ENCODE measurements around the gene CD4.

The CD4 gene

DNA sequence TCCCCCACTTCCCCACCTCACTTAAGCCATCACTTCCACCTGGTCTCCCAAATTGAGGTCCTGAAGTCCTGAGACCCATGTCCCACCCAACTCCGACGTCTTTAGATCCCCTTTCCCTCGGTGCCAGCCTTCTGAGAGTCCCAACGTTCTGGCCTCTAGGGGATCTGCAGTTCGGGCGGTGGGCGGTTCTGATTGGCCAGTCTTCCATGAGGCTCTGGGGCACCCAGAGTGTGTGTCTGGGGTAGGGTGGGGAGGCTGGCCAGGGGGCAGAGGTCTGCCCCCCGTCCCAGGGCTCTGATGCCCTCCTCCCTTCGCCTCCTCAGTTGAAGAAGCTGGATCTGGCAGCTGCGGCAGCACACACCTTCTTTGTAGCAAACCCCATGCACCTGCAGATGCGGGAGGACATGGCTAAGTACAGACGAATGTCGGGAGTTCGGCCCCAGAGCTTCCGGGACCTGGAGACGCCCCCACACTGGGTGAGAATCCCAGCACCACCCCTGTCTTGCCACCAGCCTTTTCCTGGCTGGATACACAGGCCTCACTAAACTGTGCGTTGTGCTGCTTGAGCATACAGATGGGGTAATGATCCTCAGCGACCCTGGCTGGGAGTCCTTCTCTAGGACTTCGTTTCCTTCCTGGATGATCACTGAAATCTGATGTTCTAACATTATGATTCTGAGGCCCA, 40.4 kb downstream of the CD4 start:
- DNase-seq = no peak

DNA sequence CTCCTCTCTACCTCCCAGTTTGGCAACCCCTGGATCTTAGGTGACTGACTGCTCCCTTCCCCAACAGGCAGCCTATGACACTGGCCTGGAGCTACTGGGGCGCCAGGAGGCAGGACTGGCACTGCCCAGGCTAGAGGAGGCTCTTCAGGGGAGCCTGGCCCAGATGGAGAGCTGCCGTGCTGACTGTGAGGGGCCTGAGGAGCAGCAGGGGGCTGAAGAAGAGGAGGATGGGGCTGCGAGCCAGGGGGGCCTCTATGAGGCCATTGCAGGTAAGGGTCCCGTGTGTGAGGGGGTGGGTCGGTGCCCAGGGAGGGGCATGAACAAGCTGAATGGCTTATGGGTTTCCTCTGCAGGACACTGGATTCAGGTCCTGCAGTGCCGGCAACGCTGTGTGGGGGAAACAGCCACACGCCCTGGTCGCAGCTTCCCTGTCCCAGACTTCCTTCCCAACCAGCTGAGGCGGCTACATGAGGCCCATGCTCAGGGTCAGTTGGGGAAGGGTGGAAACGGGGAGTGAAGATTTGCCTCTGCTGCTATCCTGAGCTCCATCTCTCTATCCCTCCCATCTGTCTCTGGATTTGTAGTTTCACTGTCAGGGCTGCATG, 41.1 kb downstream of the CD4 start:
- DNase-seq = no peak

DNA sequence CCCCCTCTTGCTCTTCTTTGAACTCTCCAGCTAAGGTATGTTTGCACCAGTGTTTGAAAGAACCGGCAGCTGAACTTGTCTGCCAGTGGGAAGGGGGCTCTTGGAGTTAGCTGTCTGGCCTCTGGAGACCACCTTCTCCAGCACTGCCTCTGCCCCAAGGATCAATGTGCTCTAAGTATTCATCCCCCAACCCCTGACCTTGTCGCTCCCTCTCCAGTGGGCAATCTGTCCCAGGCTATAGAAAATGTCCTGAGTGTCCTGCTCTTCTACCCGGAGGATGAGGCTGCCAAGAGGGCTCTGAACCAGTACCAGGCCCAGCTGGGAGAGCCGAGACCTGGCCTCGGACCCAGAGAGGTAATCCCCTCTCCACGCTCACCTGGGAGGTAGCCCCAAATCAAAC, 41.7 kb downstream of the CD4 start:
- no peak for DNase-seq

DNA sequence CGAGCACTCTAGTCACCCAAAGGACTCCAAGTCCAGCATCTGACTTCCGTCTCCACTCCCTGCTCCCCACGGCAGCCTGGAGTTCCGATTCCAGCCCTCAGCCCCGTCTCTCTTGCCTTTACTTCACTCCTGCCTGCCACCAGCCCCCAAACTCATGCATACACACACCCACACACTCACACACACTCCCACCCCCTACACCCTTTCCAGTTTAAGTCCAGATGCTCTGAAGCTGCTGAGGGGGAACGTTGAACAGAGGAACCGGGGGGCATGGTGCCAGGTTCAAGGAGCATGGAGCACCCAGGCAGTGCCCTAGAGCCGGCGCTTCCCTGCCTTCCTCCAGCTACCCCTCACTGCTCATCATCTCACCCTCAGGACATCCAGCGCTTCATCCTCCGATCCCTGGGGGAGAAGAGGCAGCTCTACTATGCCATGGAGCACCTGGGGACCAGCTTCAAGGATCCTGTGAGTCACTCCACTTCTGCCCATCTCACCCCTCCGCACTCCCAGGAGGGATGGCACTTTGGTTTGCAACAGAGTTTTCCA, 42.2 kb downstream of the CD4 start:
- no peak for DNase-seq

DNA sequence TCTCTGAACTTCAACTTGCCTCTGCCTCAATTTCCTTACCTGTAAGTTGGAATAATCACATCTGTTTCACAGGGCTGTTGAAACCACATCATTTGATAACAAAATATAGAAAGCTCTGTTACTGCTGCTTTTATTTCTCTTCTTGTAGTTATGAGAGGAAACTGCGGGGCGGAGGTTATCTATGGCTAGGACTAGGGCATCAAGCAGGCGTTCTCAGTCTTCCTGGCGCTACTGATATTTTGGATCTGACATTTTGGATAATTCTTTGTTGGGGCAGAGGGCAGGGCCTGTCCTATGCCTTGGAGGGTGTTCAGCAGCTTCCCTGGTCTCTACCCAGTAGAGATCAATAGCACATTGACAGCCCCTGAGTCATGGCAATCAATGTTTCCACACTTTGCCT, 42.8 kb downstream of the CD4 start:
- no peak for DNase-seq

DNA sequence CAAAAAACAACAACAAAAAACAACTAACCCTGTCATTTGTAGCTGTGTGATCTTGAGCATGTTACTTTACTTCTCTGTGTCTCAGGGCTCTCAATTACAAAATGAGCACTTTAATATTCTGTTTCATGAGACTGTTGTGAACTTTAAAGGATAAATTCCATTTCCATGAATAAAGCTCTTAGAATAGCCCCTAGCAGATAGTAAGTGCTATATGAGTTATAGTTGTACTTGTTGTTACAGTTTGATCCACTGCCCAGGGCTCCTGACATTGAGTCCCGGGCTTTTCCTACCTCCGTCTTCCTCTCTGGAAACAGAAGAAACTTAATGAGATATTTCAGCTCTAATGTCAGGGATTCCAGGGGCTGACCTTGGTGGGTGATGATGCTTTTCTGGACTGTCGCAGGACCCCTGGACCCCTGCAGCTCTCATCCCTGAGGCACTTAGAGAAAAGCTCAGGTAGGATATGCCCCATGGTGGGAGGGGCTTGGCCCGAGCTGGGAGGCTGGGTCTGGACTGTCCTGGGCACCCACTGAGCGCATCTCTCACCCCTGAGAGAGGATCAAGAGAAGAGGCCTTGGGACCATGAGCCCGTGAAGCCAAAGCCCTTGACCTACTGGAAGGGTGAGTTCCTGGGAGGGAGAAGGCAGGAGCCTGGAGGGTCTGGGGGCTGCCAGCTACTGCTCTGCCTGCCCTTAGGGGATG, 44.0 kb downstream of the CD4 start:
- DNase-seq = no peak

DNA sequence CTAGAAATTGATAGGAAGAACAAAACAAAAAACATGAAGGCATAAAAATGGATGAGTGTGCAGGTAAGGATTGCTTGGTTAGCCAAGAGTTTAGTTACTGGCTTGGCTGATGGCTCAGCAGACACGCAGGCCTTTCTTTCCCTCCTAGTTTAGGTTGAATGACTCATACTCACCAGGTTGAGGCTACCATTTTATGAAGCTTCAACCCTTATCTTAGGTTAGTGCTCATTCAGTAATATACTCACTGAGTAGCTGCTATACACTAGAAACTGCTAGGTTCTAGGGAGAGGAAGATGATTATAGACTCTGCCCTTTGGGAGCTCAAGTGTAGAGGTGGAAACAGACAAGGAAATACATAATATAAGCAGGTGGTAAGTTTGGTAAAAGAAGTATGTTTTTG, 44.9 kb downstream of the CD4 start:
- DNase-seq = no peak

DNA sequence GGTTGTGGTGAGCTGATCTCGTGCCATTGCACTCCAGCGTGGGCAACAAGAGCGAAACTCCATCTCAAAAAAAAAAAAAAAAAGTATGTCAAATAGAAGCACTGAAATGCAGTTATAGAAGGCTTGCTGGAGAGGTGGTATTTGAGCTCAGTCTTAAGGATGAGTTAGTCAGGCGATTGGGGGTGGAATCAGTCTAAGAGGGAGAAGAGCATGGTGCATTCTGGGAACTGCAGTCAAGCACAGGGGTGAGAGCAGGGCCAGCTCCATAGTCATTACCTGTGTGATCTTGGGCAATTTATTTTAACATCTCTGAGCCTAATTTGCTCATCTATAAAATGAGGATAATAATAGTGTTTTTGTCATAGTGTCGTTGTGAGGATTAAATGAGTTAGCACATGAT, 45.5 kb downstream of the CD4 start:
- no peak for DNase-seq

DNA sequence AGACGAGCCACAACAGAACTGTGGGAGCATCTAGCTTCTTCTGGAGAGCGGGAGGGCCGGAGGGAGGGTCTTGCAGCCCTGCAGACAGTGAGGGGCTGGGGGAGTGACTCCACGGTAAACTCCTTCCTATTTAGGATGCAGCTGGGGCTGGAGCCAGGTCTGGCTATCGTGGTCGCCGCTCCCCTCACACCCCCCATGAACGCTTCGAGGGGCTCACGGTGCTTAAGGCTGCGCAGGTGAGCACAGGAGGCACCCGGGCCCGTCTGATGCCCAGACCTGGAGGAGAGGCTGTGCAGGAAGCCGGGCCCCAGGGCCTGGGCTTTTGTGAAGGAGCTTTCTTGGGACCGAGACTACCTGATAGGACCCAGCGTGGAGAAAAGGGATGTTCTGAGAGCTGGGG, 47.5 kb downstream of the CD4 start:
- no peak for DNase-seq

DNA sequence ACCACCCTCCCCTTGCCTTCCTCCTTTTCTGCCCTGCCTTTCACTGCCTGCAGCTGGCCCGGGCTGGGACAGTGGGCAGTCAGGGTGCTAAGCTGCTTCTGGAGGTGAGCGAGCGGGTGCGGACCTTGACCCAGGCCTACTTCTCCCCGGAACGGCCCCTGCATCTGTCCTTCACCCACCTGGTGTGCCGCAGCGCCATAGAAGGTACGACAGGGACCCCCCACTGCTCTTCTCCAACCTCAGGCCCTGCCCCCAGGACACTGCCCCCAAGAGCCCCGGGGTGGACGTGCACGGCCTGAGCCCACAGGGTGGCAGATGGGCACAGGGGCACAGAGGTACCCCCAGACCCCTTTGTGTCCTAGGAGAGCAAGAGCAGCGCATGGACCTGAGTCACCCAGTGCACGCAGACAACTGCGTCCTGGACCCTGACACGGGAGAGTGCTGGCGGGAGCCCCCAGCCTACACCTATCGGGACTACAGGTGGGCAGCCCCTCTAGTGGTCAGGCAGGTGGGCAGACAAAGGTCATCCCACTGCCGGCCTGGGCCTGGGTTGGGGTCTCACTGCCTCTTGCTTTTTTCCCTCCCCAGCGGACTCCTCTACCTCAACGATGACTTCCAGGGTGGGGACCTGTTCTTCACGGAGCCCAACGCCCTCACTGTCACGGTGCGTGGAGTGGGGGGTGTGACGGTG, 48.2 kb downstream of the CD4 start:
- DNase-seq = no peak

DNA sequence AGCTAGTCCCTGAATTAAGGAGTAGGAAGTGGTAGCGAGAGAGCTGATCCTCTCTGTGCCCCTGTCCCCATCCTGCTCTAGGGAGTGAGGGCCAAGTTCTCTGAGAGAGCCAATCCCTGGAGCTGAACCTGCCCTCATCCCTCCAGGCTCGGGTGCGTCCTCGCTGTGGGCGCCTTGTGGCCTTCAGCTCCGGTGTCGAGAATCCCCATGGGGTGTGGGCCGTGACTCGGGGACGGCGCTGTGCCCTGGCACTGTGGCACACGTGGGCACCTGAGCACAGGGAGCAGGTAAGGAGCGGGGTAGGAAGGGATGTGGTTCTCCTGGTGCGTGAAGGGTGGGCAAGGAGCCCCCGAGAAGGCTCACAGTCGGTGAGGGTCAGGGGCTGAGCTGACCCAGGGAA, 49.5 kb downstream of the CD4 start:
- DNase-seq = no peak

DNA sequence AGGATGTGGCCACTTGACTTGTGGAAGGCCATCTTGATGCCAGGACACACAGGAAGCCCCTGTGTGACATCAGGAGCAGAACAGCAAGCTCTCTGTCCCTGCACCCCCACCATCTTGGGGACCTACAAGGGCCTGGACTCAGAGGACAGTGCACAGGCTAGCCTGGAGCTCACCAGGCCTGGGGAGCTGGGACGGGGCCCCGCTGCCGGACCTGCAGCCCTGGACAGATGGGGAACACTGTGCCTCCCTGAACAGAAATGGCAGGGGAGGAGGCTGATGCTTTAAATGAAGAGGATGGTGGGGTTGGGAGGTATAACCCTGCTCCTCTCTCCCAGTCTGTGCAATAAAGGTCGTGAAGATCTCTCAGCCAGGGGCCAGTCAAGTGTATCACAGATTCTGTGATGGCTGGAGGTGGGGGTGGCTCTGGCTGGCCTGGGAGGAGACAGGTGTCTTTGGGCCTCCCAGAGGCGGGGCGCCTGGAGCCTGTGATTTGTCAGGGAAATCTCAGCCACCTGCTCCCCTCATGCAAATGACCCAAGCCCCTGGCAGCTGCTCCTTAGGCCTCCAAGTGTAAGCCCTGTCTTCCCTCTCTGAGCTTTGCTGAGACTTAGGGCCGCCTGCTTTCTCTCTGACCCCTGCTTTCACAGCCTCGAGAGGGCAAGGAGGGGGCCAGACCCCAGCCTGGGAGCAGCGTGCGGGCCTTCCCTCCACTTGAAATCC, 50.3 kb downstream of the CD4 start:
- no peak for DNase-seq

DNA sequence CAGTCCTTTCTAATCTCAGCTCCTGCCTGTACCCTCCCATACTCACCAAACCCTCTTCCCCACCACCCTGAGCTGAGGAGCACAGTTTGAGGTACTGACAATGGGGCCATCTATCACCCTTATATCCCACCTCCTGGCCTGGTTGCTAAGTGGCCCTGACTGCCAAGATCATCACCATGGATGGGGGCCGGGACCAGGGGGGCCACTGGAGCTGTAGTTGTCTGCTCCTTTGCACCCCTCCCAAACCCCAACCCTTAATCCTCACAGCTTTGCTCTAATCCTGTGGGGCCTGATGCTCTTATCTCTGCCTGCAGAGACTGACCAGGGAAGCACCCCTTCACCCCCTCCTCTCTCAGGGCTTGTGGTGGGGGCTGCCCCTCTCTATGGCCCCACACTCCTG, 51.0 kb downstream of the CD4 start:
- DNase-seq = no peak

DNA sequence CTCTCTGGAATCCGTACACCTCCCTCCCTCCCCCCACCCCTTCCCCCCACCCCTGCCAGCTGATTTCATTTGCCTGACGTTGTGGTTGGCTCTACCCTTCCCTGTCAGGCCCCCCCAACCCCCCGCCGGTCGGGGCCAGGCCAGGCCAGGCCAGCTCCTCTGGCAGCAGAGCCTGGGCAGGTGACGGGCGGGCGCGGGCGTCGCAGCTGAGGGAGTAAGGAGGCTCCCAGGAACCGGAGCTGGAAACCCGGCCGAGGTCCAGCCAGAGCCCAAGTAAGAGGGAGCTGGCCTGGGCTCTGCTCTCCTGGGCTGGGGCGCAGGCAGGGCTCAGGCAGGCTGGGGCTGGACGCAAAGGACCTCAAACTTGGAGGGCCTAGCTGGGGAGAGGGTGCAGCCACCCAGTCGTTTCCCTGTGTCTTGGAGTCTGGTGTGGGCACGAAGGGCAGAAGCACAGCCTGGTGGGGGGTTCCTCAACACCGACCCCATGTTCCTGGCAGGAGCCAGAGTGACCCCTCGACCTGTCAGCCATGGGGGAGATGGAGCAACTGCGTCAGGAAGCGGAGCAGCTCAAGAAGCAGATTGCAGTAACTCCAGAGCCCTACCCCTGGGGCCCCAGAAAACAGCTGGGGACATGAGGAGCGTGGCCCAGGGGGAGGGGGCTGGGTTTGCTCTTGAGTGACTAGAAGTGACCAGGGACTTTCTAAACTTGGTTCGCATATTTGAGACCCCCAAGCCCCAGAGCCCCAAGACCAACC, 51.6 kb downstream of the CD4 start, which contains the start of gene GNB3:
Gene GNB3, plus strand, starts transcription at position 165 of the 755 bp plus-strand sequence. Its CDS starts 363 bp downstream, at position 528.
- DNase-seq = no peak

DNA sequence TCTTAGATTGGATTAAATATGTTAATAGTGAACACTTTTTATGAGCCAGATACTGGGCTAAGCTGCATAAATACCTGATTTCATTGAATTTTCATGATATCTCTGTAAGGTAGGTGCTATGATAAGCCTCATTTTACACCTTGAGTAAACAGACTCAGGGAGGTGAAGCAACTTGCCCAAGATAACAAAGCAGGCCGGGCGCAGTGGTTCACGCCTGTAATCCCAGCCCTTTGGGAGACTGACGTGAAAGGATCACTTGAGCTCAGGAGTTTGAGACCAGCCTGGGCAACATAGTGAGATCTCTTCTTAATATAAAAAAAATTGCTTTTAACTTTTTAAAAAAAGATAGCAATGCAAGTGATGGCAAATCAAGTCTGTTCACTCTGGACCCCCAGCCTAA, 52.7 kb downstream of the CD4 start:
- no peak for DNase-seq

DNA sequence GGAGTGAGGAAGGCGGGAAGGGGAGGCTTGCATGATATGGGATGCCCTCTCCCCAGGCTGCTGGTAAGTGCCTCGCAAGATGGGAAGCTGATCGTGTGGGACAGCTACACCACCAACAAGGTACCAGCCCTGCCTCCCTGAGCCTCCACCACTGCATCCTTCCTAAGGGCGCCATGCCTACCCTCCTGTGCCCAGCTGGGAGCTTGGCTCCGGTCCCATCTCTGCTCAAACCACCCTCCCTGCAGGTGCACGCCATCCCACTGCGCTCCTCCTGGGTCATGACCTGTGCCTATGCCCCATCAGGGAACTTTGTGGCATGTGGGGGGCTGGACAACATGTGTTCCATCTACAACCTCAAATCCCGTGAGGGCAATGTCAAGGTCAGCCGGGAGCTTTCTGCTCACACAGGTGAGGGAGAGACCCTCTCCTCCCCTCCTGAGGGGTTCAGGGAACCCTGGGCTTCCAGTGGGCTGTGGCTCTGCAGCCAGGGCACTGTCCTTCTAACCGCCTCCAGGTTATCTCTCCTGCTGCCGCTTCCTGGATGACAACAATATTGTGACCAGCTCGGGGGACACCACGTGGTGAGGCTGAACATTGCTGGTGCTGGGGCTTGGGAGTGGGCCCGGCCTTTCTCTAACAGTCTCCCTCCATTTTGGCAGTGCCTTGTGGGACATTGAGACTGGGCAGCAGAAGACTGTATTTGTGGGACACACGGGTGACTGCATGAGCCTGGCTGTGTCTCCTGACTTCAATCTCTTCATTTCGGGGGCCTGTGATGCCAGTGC, 54.0 kb downstream of the CD4 start:
- no peak for DNase-seq

DNA sequence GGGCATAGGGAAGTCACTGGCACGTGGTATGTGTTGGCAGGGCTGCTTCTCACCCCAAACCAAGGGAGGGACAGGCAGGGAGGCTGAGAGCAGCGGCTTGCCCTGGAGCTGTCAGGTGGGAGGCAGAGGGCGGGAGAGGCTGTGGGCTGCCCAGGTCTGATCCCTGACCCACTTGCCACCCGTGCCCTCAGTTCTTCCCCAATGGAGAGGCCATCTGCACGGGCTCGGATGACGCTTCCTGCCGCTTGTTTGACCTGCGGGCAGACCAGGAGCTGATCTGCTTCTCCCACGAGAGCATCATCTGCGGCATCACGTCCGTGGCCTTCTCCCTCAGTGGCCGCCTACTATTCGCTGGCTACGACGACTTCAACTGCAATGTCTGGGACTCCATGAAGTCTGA, 56.1 kb downstream of the CD4 start:
- DNase-seq = no peak

DNA sequence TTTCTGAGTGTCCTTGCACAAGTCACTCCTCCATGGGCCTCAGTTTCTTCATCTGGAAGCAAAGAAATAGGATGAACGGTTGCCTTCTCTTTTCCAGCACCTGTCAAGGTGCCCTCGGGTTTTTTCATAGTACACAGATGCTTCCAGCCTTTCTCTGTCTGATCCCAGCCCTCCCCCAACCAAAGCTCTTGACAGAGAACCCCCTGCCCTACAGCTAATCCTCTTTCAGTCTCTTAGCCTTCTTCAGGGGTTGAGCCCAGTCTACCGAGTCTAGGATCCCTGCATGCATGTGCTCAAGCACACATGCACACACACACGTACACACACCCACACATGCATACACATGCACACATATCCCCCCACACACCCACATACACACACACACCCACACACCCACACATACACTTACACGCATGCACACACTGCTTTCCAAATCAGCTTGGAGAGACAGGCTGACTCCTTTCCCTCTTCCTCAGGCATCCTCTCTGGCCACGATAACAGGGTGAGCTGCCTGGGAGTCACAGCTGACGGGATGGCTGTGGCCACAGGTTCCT, 57.1 kb downstream of the CD4 start:
- no peak for DNase-seq

DNA sequence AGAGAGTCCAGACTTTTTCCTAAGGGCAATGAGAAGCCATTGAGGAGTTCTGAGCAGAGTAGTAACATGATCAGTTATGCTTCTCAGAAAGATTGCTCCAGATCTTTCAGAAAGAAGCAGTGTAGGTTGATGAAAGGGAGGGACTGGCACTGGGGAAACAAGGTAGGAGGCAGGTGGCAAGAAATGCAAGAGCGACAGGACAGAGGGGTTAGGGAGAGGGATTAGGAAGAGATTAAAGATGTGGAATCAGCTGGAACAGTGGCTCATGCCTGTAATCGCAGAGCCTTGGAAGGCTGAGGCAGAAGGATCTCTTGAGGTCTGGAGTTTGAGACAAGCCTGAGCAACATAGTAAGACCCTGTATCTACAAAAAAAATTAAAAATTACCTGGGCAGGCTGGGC, 58.3 kb downstream of the CD4 start:
- DNase-seq = no peak

DNA sequence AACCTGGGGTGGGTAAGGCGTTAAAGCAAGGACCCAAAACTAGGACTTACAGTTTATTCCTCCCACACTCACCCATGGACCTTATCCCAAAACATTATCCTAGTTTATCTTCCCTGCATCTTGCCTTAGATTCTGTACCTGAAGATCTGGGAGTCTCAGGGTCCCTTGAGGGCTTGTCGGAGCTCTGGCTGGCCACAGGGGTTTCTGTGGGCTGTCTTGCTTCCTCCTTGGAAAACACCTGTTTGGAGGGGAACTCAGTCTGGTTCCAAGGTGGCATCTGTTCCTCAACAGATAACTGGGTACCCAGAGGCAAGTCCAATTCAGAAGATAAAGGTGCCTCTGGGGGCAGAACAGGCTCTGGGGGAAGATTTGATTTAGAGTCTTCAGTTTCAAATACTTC, 60.1 kb downstream of the CD4 start:
- DNase-seq = no peak

Data from activated CD8-positive, alpha-beta memory T cell treated with anti-CD3 and anti-CD28 coated beads for 24 hours (primary cell).